Testis (tissue), 2 donors: ENCODE measurements around the gene DIABLO.

Source experiments
- POLR2A ChIP-seq: fragments of 450-650 bp; IDR thresholded peaks from one replicate; pipeline ENCODE4 v1.6.1; 2017; ENCODE audit warnings: antibody characterized with exemption, mild to moderate bottlenecking, moderate library complexity
- TF ChIP-seq, protein P1 (sequence below), 3 experiments: fragments of 450-650 bp in 2 of 3; fragments of 200-600 bp in 1 of 3; sonication (generic) in 1 of 3; IDR thresholded peaks; one replicate each; pipeline ENCODE4 v1.5.1; 2016 to 2019; ENCODE audit warnings: antibody characterized with exemption in 3 of 3, mild to moderate bottlenecking in 2 of 3, moderate library complexity in 1 of 3

DNA sequence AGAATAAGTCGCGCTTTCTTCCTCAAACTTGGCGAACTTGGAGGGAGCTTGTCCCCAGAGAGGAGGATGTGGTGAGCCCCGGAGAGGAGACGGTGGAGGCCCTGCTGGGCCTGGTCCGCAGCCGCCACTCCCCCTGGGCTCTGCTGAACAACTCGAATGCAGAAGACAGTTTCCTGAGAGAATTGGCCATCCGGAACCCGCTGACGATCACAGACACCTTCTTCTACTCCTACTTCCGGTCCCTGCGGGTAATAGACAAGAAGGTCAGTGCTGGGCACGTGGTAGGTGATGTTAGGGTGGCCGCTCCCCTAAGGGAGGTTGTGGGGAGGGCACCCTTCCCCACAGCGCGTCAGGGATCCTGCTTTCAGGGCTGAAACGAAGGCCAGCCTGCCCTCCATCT, 41.3 kb downstream of the DIABLO start:
- no peak for TF ChIP-seq POLR2A
- TF ChIP-seq, protein P1, sequence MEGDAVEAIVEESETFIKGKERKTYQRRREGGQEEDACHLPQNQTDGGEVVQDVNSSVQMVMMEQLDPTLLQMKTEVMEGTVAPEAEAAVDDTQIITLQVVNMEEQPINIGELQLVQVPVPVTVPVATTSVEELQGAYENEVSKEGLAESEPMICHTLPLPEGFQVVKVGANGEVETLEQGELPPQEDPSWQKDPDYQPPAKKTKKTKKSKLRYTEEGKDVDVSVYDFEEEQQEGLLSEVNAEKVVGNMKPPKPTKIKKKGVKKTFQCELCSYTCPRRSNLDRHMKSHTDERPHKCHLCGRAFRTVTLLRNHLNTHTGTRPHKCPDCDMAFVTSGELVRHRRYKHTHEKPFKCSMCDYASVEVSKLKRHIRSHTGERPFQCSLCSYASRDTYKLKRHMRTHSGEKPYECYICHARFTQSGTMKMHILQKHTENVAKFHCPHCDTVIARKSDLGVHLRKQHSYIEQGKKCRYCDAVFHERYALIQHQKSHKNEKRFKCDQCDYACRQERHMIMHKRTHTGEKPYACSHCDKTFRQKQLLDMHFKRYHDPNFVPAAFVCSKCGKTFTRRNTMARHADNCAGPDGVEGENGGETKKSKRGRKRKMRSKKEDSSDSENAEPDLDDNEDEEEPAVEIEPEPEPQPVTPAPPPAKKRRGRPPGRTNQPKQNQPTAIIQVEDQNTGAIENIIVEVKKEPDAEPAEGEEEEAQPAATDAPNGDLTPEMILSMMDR (IDR thresholded peaks at IDR 0.05), result no peak
